HCT116 (cell line): ENCODE results near the gene FRMD4A. TPM values are rescaled to one million over a fixed set of nuclear protein-coding genes. Genes with fewer than 3 reads are reported as not detected.

Experiments used
- ATAC-seq: fragments of 200-7000 bp; cut with Tn5 transposase; 2 replicates; pipeline ENCODE4 v1.9.1; 2020; ENCODE audit warnings: mild to moderate bottlenecking, moderate library complexity
- BruUV-seq: library from RNA; stranded (reverse); fragments of 400-500 nt; replicated peaks from 2 replicates; lab custom pipeline; 2021; lab: Mats Ljungman, UMichigan
- CTCF ChIA-PET: fragments of 300-600 bp; sonication (Branson Sonifier 250); formaldehyde crosslinking; loops from one replicate; lab custom pipeline; 2021; ENCODE audit warnings: antibody characterized with exemption; lab: Charles Lee
- POLR2A ChIA-PET: fragments of 300-600, 350-600 bp; sonication (Branson Sonifier 250); formaldehyde crosslinking; loops from one replicate; lab custom pipeline; 2021; ENCODE audit warnings: antibody characterized with exemption; lab: Charles Lee
- RAD21 ChIA-PET, 2 experiments: fragments of 300-600 bp; sonication (Branson Sonifier 250); formaldehyde crosslinking; loops; one replicate each; lab custom pipeline; 2023; ENCODE audit warnings: low total read pairs in 2 of 2; ENCODE audit not compliant: uncharacterized antibody in 2 of 2, unreplicated experiment in 2 of 2, low non-redundant PET in 1 of 2; lab: Charles Lee
- DNase-seq: peaks from one replicate; pipeline ENCODE4 v3.0.0-alpha.2; 2010; ENCODE audit warnings: low read depth, low spot score
- H2AFZ ChIP-seq: fragments of 200-600 bp; shearing (Covaris generic), sonication (generic); 2 replicates; pipeline ENCODE4 v1.6.1; 2017; ENCODE audit warnings: low read depth, mixed run types, mixed read lengths, antibody characterized with exemption, low read length; ENCODE audit not compliant: poor library complexity, severe bottlenecking
- H3K27ac ChIP-seq: 2 replicates; pipeline ENCODE4 v1.5.1; 2012; ENCODE audit warnings: low read depth, low read length
- H3K27me3 ChIP-seq: fragments of 200-600 bp; sonication (generic); 2 replicates; pipeline ENCODE4 v1.6.1; 2016; ENCODE audit warnings: mixed run types, low read length, mixed read lengths; ENCODE audit not compliant: insufficient read depth
- H3K36me3 ChIP-seq, 2 experiments: fragments of 200-500 bp in 1 of 2; fragments of 200-600 bp in 1 of 2; sonication (Bioruptor generic) in 1 of 2; sonication (generic) in 1 of 2; 2 replicates each; pipeline versions ENCODE4 v1.5.1 to v1.6.1; 2014 to 2016; ENCODE audit warnings: low read length in 2 of 2, inconsistent platforms in 1 of 2, mixed read lengths in 1 of 2, mixed run types in 1 of 2; ENCODE audit not compliant: insufficient read depth in 2 of 2, control insufficient read depth in 1 of 2
- H3K4me1 ChIP-seq, 2 experiments: fragments of 200-600 bp in 1 of 2; sonication (generic) in 1 of 2; 2 replicates each; pipeline versions ENCODE4 v1.5.1 to v1.6.1; 2012 to 2017; ENCODE audit warnings: low read length in 2 of 2, inconsistent platforms in 1 of 2, mild to moderate bottlenecking in 1 of 2, mixed read lengths in 1 of 2, mixed run types in 1 of 2, moderate library complexity in 1 of 2; ENCODE audit not compliant: insufficient read depth in 2 of 2, control insufficient read depth in 1 of 2
- H3K4me2 ChIP-seq: fragments of 200-600 bp; sonication (generic); 2 replicates; pipeline ENCODE4 v1.6.1; 2017; ENCODE audit warnings: mixed run types, low read length, mixed read lengths
- H3K4me3 ChIP-seq, 2 experiments: fragments of 200-600 bp in 1 of 2; sonication (generic) in 1 of 2; replicated peaks in 1 of 2; 2 replicates each; pipeline ENCODE4 v1.5.1; 2011 to 2016; ENCODE audit warnings: low read length in 2 of 2, control low read depth in 1 of 2, low read depth in 1 of 2, mild to moderate bottlenecking in 1 of 2, mixed read lengths in 1 of 2, mixed run types in 1 of 2
- H3K79me2 ChIP-seq: fragments of 200-600 bp; sonication (generic); 2 replicates; pipeline ENCODE4 v1.6.1; 2017; ENCODE audit warnings: mild to moderate bottlenecking, mixed run types, low read length, moderate library complexity, mixed read lengths; ENCODE audit not compliant: insufficient read depth
- H3K9ac ChIP-seq: fragments of 200-600 bp; sonication (generic); 2 replicates; pipeline ENCODE4 v1.6.1; 2016; ENCODE audit warnings: low read length, mixed read lengths
- H3K9me2 ChIP-seq: fragments of 200-600 bp; sonication (generic), shearing (Covaris generic); 2 replicates; pipeline ENCODE4 v1.6.1; 2017; ENCODE audit warnings: mixed run types, mild to moderate bottlenecking, moderate library complexity; ENCODE audit not compliant: insufficient read depth
- H3K9me3 ChIP-seq, 2 experiments: fragments of 200-500 bp in 1 of 2; fragments of 200-600 bp in 1 of 2; sonication (Bioruptor generic) in 1 of 2; sonication (generic) in 1 of 2; 2 replicates each; pipeline ENCODE4 v1.6.1; 2014 to 2017; ENCODE audit warnings: low read length in 2 of 2, mixed read lengths in 2 of 2, inconsistent platforms in 1 of 2, low read depth in 1 of 2, mild to moderate bottlenecking in 1 of 2, mixed run types in 1 of 2, moderate library complexity in 1 of 2; ENCODE audit not compliant: control insufficient read depth in 1 of 2, insufficient read depth in 1 of 2
- H4K20me1 ChIP-seq: fragments of 200-600 bp; sonication (generic), shearing (Covaris generic); 2 replicates; pipeline ENCODE4 v1.6.1; 2017; ENCODE audit warnings: mixed run types, mild to moderate bottlenecking, moderate library complexity; ENCODE audit not compliant: insufficient read depth
- CEBPB ChIP-seq: IDR thresholded peaks from 2 replicates; pipeline ENCODE4 v1.6.1; 2012; ENCODE audit warnings: low read depth
- POLR2A ChIP-seq: IDR thresholded peaks from 2 replicates; pipeline ENCODE4 v1.7.0; 2011; ENCODE audit warnings: borderline replicate concordance; ENCODE audit not compliant: insufficient read depth, insufficient read length; ENCODE audit errors: extremely low read depth
- SIN3A ChIP-seq: IDR thresholded peaks from 2 replicates; pipeline ENCODE4 v1.6.1; 2012; ENCODE audit warnings: low read depth
- SP1 ChIP-seq: IDR thresholded peaks from 2 replicates; pipeline ENCODE4 v1.6.1; 2012; ENCODE audit warnings: low read depth
- TCF7L2 ChIP-seq: IDR thresholded peaks from 2 replicates; pipeline ENCODE4 v1.7.0; 2011; ENCODE audit warnings: borderline replicate concordance, inconsistent platforms; ENCODE audit not compliant: insufficient read depth, insufficient read length; ENCODE audit errors: extremely low read depth
- ZNF274 ChIP-seq: fragments of 200-500 bp; sonication (Bioruptor generic); IDR thresholded peaks from 2 replicates; pipeline ENCODE4 v1.6.1; 2014; ENCODE audit warnings: mild to moderate bottlenecking, low read depth, low read length, inconsistent platforms
- intact Hi-C: fragments of 100-400 bp; cut with micrococcal nuclease; formaldehyde crosslinking; loops from 2 replicates; pipeline ENCODE4 v1.10.0; 2022
- total RNA-seq: library from RNA; stranded (reverse); gene quantifications from one replicate; pipeline ENCODE4 v1.2.1, GENCODE V29; 2021; ENCODE audit not compliant: unreplicated experiment
- TF ChIP-seq, protein P1 (sequence below): IDR thresholded peaks from 2 replicates; pipeline ENCODE4 v1.6.1; 2012; ENCODE audit warnings: low read depth
- TF ChIP-seq, protein P2 (sequence below): IDR thresholded peaks from 2 replicates; pipeline ENCODE4 v1.6.1; 2012

The FRMD4A gene
- total RNA-seq, 1 experiment from 2014 or later: 0.20 TPM

DNA sequence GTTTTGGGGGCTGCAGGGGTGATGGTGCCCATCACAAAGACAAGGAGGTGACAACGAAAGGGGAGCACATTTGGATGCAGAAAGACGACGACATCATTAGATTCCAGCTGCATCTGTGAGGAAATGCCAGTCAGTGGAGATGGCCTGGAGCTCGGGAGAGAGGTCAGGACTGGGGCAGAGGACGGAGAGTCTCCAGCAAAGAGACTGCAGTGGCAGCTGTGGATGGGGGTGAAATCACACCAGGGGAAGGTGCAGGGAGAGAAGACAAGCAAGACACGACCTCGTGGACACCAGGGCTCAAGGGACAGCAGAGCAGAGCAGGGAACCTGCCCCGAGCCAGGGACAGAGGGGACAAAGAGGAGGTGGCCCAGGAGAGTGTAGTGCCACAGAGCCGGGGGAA lies 540.5 kb downstream of the FRMD4A start:
- Histone ChIP-seq H3K4me3 (no peak overlapping the region), H3K27me3 (peaks cover 6% of the 10 kb centered on the region; the same call in 1 of the 2 replicates), H3K27ac (no peak overlapping the region), H3K9me3 (no peaks in the 10 kb centered on the region), H3K4me1 (no peaks in the 10 kb centered on the region), H3K36me3 (no peaks in the 10 kb centered on the region), H3K9ac (no peak overlapping the region), H3K9me2 (no peaks in the 10 kb centered on the region), H4K20me1 (no peaks in the 10 kb centered on the region), H2AFZ (no peak overlapping the region), H3K4me2 (no peak overlapping the region), H3K79me2 (no peaks in the 10 kb centered on the region)
- ChIA-PET RAD21 (no interaction called here), CTCF (no interaction called here), POLR2A (no interaction called here)
- no TSS peak for BruUV-seq
- intact Hi-C loops: no loop called here
- DNase-seq: no peak
- TF ChIP-seq, protein P1, sequence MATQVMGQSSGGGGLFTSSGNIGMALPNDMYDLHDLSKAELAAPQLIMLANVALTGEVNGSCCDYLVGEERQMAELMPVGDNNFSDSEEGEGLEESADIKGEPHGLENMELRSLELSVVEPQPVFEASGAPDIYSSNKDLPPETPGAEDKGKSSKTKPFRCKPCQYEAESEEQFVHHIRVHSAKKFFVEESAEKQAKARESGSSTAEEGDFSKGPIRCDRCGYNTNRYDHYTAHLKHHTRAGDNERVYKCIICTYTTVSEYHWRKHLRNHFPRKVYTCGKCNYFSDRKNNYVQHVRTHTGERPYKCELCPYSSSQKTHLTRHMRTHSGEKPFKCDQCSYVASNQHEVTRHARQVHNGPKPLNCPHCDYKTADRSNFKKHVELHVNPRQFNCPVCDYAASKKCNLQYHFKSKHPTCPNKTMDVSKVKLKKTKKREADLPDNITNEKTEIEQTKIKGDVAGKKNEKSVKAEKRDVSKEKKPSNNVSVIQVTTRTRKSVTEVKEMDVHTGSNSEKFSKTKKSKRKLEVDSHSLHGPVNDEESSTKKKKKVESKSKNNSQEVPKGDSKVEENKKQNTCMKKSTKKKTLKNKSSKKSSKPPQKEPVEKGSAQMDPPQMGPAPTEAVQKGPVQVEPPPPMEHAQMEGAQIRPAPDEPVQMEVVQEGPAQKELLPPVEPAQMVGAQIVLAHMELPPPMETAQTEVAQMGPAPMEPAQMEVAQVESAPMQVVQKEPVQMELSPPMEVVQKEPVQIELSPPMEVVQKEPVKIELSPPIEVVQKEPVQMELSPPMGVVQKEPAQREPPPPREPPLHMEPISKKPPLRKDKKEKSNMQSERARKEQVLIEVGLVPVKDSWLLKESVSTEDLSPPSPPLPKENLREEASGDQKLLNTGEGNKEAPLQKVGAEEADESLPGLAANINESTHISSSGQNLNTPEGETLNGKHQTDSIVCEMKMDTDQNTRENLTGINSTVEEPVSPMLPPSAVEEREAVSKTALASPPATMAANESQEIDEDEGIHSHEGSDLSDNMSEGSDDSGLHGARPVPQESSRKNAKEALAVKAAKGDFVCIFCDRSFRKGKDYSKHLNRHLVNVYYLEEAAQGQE: no peak
- TF ChIP-seq ZNF274 (no peak), SIN3A (no peak), TCF7L2 (no peak), POLR2A (no peak), CEBPB (no peak), SP1 (no peak)
- TF ChIP-seq, protein P2, sequence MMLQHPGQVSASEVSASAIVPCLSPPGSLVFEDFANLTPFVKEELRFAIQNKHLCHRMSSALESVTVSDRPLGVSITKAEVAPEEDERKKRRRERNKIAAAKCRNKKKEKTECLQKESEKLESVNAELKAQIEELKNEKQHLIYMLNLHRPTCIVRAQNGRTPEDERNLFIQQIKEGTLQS: no peak
- no peak for ATAC-seq
